ENCODE data around the gene PPP1R36.
"Not testable (repeated sequence)": the region's sequence is repeated elsewhere in the genome, so short reads cannot be mapped to it uniquely, and the experiment has no call there.

Gene PPP1R36

GRCh38 chr14:64612971-64613666, 63.4 kb downstream of the PPP1R36 start:
- DNase-seq (ENCODE audit: low read depth), result no peak

GRCh38 chr14:64614166-64614565, 64.4 kb downstream of the PPP1R36 start:
- no peak for DNase-seq (ENCODE audit: low read depth)

GRCh38 chr14:64614805-64615391, 65.1 kb downstream of the PPP1R36 start:
- no peak for DNase-seq (ENCODE audit: low read depth)

DNA sequence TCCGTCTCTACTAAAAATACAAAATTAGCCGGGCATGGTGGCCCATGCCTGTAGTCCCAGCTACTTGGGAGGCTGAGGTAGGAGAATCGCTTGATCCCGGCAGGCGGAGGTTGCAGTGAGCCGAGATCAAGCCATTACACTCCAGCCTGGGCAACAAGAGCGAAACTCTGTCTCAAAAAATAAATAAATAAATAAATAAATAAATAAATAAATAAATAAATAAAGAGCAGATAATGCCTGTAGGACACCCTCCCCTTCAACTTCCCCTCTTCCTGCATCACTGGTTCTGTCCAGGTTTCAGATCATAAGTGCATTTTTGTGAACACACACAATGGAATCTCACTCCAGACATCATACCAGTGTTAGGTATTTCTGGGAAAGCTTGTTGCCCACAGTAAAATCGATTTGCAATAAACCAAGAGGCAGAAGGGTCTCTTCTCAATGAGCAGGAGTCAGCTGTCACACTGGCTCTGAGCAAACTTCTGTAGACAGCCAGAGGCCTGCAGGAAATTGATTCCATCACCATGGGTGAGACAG, 68.2 kb downstream of the PPP1R36 start:
- DNase-seq (ENCODE audit: low read depth), result not testable (repeated sequence)

- DNase-seq (ENCODE audit: low read depth), result no peak
Observed at GRCh38 chr14:64620910-64621309, 71.1 kb downstream of the PPP1R36 start.

GRCh38 chr14:64623554-64624165, 73.9 kb downstream of the PPP1R36 start:
- no peak for DNase-seq (ENCODE audit: low read depth)

GRCh38 chr14:64625386-64626232, 75.8 kb downstream of the PPP1R36 start:
- DNase-seq (ENCODE audit: low read depth), result no peak

GRCh38 chr14:64628940-64629408, 79.2 kb downstream of the PPP1R36 start:
- DNase-seq (ENCODE audit: low read depth), result no peak

- no peak for DNase-seq (ENCODE audit: low read depth)
Observed at GRCh38 chr14:64630778-64631177, 81.0 kb downstream of the PPP1R36 start.

GRCh38 chr14:64631222-64631621, 81.5 kb downstream of the PPP1R36 start:
- DNase-seq (ENCODE audit: low read depth), result not testable (repeated sequence)

DNA sequence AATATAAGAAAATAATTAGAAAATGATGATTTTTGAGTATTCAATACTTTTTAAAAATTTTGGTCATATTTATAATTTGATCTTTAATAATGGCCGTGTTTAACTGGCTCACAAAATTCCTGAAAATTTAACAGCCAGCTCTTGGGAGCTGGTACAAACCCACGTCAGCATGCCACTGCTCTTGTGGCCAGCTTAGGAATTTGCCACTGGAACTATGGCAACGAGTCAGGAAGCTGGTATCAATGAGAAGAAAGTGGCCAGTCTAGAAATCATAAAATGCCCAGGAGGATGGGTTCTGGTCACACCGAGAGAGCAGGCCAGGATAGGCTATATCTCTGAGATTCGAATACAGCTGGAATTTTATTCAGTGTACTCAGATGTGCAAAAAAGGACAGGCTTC, 82.3 kb downstream of the PPP1R36 start:
- no peak for DNase-seq (ENCODE audit: low read depth)

DNA sequence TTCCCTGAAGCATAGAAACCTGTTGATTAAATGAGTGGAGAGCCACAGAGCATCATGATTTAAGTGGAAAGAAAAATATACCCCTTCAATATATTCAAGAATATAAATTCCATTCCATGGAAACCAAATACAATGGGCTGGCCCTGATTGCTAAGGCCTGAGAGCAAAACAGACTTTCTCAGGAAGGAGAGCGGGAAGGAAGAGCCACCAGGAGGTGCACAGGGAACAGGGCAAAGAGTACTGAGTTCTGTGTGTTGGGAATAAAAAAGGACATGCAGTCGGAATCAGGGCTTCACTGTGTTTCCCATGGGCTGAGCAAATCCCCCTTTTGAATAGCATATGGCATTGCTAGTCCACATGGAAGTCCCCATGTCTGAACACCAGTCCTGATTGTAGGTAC, 84.8 kb downstream of the PPP1R36 start:
- no peak for DNase-seq (ENCODE audit: low read depth)

DNA sequence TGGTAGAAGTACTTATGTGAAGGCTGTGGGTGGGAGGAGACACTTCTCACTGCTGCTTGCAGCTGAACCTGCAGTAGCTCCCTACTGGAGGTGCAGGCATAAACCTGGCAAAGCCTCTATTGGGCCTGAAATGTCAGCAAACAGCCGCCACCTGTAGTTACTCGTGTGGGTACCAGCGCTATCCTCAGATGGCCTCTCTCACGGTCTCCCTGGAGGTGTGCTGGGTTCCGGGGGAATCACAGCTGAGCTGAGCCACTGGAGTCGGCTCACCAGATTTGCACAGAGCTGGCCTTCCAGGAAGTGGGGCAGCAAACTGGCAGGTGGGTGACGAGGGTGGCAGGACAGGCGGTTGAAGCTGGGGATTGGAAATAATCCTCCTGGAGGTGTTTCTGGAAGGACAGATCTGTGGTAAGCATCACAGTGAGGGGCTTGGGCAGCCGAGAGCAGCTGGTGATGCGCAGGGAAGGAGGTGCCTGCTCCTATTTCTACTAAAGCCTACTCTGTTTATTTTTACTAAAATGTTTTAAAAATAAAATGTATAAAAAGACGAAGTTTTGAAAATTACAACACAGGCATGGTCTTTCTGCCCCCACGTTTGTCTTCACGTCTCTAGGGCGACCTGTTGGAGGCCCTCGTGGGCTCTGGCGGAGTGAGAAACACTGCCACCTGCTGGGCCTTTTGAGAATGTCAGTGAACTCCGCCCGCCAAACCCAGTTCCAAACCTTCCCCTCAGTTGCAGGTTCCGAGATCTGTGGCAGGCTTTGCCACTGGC, 86.6 kb downstream of the PPP1R36 start:
- peak; percentile 56 for DNase-seq (ENCODE audit: low read depth)

DNA sequence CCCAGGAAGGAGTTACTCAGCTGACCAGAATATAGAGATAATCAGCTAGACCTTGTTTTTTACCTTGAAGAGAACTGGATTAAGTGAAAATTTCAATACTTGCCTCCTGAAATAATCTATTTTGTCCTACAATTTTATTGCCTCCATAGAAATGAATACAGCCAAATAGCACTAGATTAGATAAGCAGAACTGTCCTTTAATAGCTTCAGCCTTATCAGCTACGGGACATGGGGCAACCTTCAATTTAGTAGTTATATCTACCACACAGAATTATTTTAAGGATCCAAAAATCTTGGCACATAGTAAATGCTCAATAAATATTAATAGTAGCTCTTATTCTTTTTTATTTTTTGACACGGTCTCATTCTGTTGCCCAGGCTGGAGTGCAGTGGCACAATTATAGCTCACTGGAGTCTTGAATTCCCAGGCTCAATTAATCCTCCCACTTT, 87.2 kb downstream of the PPP1R36 start:
- no peak for DNase-seq (ENCODE audit: low read depth)

- DNase-seq (ENCODE audit: low read depth), result no peak
Observed at GRCh38 chr14:64637735-64638473, 88.1 kb downstream of the PPP1R36 start.

GRCh38 chr14:64638625-64639024, 88.9 kb downstream of the PPP1R36 start:
- DNase-seq (ENCODE audit: low read depth), result no peak

All from activated gamma-delta T cell treated with anti-CD3 and anti-CD28 coated beads, Interleukin-2, amount 50 U/mL, for 16 hours (primary cell).